ENCODE data around the gene ACVR1C.

DNA sequence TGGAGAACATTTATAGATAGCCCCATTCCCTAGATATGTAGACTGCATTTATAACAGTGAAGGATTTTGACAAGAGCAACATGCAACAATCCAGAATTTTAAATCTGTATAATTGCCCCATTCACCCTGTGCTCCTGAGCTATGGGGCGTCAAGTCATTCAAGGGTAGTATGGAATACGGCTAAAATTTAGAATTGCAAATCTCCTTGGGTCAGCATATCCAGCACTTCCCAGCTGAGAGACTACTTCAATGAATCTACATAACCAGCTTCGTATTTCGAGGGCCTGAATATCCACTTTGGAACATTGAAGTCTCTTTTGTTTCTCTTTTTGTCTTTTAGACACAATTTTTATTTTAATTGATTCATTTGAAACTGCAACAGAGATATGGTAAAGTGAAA lies 28.4 kb upstream of the ACVR1C start:
- no peak for TF ChIP-seq EZH2 (IDR thresholded peaks at IDR 0.05)
- no peak for TF ChIP-seq POLR2AphosphoS5 (IDR thresholded peaks at IDR 0.05; ENCODE audit: borderline replicate concordance, low read depth, low read length)
- TF ChIP-seq FOXP2 (optimal IDR thresholded peaks at IDR 0.05; ENCODE audit: control extremely low read depth, extremely low read length, insufficient read depth) = no peak

Data from SK-N-MC (cell line).